ENCODE measurements around the gene GDF2. TPM values are rescaled to one million over a fixed set of nuclear protein-coding genes. Genes with fewer than 3 reads are reported as not detected.

The GDF2 gene
- polyA plus RNA-seq, 1 donor from 2014 or later = not detected

GRCh38 chr10:47367646-47368045 lies 45.4 kb downstream of the GDF2 start:
- no peaks in the 10 kb centered on the region for H3K79me2 ChIP-seq (replicated peaks; ENCODE audit: insufficient read depth, low read length)
- H3K9me3 ChIP-seq (ENCODE audit: low read length) = no peaks in the 10 kb centered on the region
- no peak overlapping the region for H3K4me2 ChIP-seq (ENCODE audit: low read length)
- no peaks in the 10 kb centered on the region for H3K36me3 ChIP-seq (ENCODE audit: insufficient read depth, low read length)
- H4K20me1 ChIP-seq (ENCODE audit: insufficient read depth) = no peaks in the 10 kb centered on the region
- H3K9ac ChIP-seq (ENCODE audit: low read length) = no peak overlapping the region
- H3K27me3 ChIP-seq (ENCODE audit: insufficient read depth, low read depth, low read length) = no peaks in the 10 kb centered on the region
- TF ChIP-seq RAD21 (conservative IDR thresholded peaks at IDR 0.05) = no peak
- no peak for TF ChIP-seq EZH2 (IDR thresholded peaks at IDR 0.05; ENCODE audit: borderline replicate concordance, insufficient read depth, low read length, poor library complexity, severe bottlenecking)
- no peak for TF ChIP-seq TAF1 (IDR thresholded peaks at IDR 0.05; ENCODE audit: low read depth)
- no peak for TF ChIP-seq MXI1 (conservative IDR thresholded peaks at IDR 0.05; ENCODE audit: poor library complexity, severe bottlenecking)
- TF ChIP-seq CTCF (IDR thresholded peaks at IDR 0.05; ENCODE audit: poor library complexity, severe bottlenecking) = no peak
- TF ChIP-seq REST (IDR thresholded peaks at IDR 0.05; ENCODE audit: borderline replicate concordance) = no peak
- no peak for TF ChIP-seq EP300 (conservative IDR thresholded peaks at IDR 0.05; ENCODE audit: poor library complexity, severe bottlenecking)
- H3K4me3 ChIP-seq (ENCODE audit: low read length) = no peak overlapping the region
- H3K9me2 ChIP-seq (ENCODE audit: insufficient read depth, low read length) = no peaks in the 10 kb centered on the region
- no peaks in the 10 kb centered on the region for H3F3A ChIP-seq (ENCODE audit: insufficient read depth, low read length, poor library complexity, severe bottlenecking)
- H3K27ac ChIP-seq (ENCODE audit: low read length) = no peak overlapping the region
- H2AFZ ChIP-seq (ENCODE audit: low read depth, low read length) = no peak overlapping the region

- Histone ChIP-seq H3K4me3 (ENCODE audit: low read length) (no peak overlapping the region), H3F3A (ENCODE audit: insufficient read depth, low read length, poor library complexity, severe bottlenecking) (no peaks in the 10 kb centered on the region), H3K27ac (ENCODE audit: low read length) (no peak overlapping the region), H3K36me3 (ENCODE audit: insufficient read depth, low read length) (no peaks in the 10 kb centered on the region), H4K20me1 (ENCODE audit: insufficient read depth) (no peaks in the 10 kb centered on the region), H3K27me3 (ENCODE audit: insufficient read depth, low read depth, low read length) (no peaks in the 10 kb centered on the region), H2AFZ (ENCODE audit: low read depth, low read length) (no peak overlapping the region), H3K9me2 (ENCODE audit: insufficient read depth, low read length) (no peaks in the 10 kb centered on the region), H3K9ac (ENCODE audit: low read length) (no peak overlapping the region), H3K79me2 (replicated peaks; ENCODE audit: insufficient read depth, low read length) (no peaks in the 10 kb centered on the region), H3K9me3 (ENCODE audit: low read length) (no peaks in the 10 kb centered on the region), H3K4me2 (ENCODE audit: low read length) (no peak overlapping the region)
- no peak for TF ChIP-seq EP300 (conservative IDR thresholded peaks at IDR 0.05; ENCODE audit: poor library complexity, severe bottlenecking)
- TF ChIP-seq MXI1 (conservative IDR thresholded peaks at IDR 0.05; ENCODE audit: poor library complexity, severe bottlenecking) = no peak
- TF ChIP-seq REST (IDR thresholded peaks at IDR 0.05; ENCODE audit: borderline replicate concordance) = no peak
- TF ChIP-seq TAF1 (IDR thresholded peaks at IDR 0.05; ENCODE audit: low read depth) = no peak
- TF ChIP-seq CTCF (IDR thresholded peaks at IDR 0.05; ENCODE audit: poor library complexity, severe bottlenecking) = no peak
- no peak for TF ChIP-seq EZH2 (IDR thresholded peaks at IDR 0.05; ENCODE audit: borderline replicate concordance, insufficient read depth, low read length, poor library complexity, severe bottlenecking)
- no peak for TF ChIP-seq RAD21 (conservative IDR thresholded peaks at IDR 0.05)
- TF ChIP-seq SMC3 (conservative IDR thresholded peaks at IDR 0.05; ENCODE audit: poor library complexity) = no peak
- TF ChIP-seq POLR2AphosphoS5 (IDR thresholded peaks at IDR 0.05) = no peak
These were observed 46.4 kb downstream of the GDF2 start for GRCh38 chr10:47368431-47369180.

Data from neural cell (in vitro differentiated cells).